Right lobe of liver (tissue), 6 donors: ENCODE measurements around the gene GPR52. TPM values are rescaled to one million over a fixed set of nuclear protein-coding genes. Genes with fewer than 3 reads are reported as not detected.

ENCODE experiments used
- ATAC-seq, 4 donors: fragments of 200-7000 bp; cut with Tn5 transposase; one replicate each; pipeline ENCODE4 v1.9.1; 2020; ENCODE audit warnings: mild to moderate bottlenecking in 4 of 4, moderate library complexity in 4 of 4
- DNase-seq, 3 donors: peaks; one replicate each; pipeline ENCODE4 v3.0.0-alpha.2; 2020
- H3K27ac ChIP-seq, 3 donors: fragments of 200-600 bp; one replicate each; pipeline ENCODE4 v1.8.0; 2022
- H3K27me3 ChIP-seq, 2 donors: fragments of 200-600 bp; one replicate each; pipeline ENCODE4 v1.8.0; 2022
- H3K36me3 ChIP-seq, 4 donors: fragments of 200-600 bp; sonication (generic) in 1 of 4; one replicate each; pipeline versions ENCODE4 v1.5.1 to v1.8.0; 2017 to 2022; ENCODE audit warnings: control low read depth in 1 of 4
- H3K4me1 ChIP-seq, 4 donors: fragments of 200-600 bp; sonication (generic) in 1 of 4; one replicate each; pipeline versions ENCODE4 v1.5.1 to v1.8.0; 2017 to 2022; ENCODE audit warnings: control low read depth in 1 of 4
- H3K4me3 ChIP-seq, 3 donors: fragments of 200-600 bp; one replicate each; pipeline ENCODE4 v1.8.0; 2022
- H3K9me3 ChIP-seq, 4 donors: fragments of 200-600 bp; sonication (generic) in 1 of 4; one replicate each; pipeline versions ENCODE4 v1.5.1 to v1.8.0; 2017 to 2022; ENCODE audit warnings: control low read depth in 1 of 4
- POLR2A ChIP-seq: fragments of 450-650 bp; IDR thresholded peaks from one replicate; pipeline ENCODE4 v1.6.1; 2017; ENCODE audit warnings: antibody characterized with exemption, mild to moderate bottlenecking
- WGBS: methylation state at CpG from one replicate; pipeline ENCODE4 v1.1.6; 2018; ENCODE audit warnings: low coverage, low lambda C conversion rate; ENCODE audit not compliant: insufficient coverage; ENCODE audit errors: missing lambda C conversion rate; 5-methylcytosine and 5-hydroxymethylcytosine counted together
- intact Hi-C, 2 donors: fragments of 100-400 bp; cut with DNase I; formaldehyde crosslinking; loops; one replicate each; pipeline versions ENCODE4 v1.11.2 to v1.14.1; 2022
- long read RNA-seq: library from polyadenylated mRNA; unstranded; transcript quantifications from one replicate; pipeline ENCODE4 v2.0.0, GENCODE V29; 2019
- total RNA-seq, 6 experiments: library from RNA; depleted of rRNA in 2 of 6; stranded (reverse); fragments of >200 nt in 2 of 6; fragmentation: NEBNext Ultra II Directional in 3 of 6; extraction: Animal tissue kit (Norgen Biotek cat#: 25700) in 3 of 6; gene quantifications; one replicate each; pipeline versions ENCODE4 v1.1.0 to v1.2.4, GENCODE V29; 2016 to 2023
- TF ChIP-seq, protein P1 (sequence below), 4 donors: fragments of 200-600 bp in 3 of 4; fragments of 450-650 bp in 1 of 4; IDR thresholded peaks; one replicate each; pipeline versions ENCODE4 v1.5.1 to v1.8.0; 2016 to 2022; ENCODE audit warnings: antibody characterized with exemption in 4 of 4, mild to moderate bottlenecking in 2 of 4
- donor health status: DM: no; HTN: yes; CAD: no.
- donor health status: DM: no; HTN: no; CAD: no.
- donor health status: DM: no; HTN: no; CAD: no.
- donor health status: DM: no; HTN: yes; CAD: no.
- donor health status: DM: no; HTN: yes; CAD: no.

The GPR52 gene
- total RNA-seq: 1 to 10 TPM in 2 of 6 experiments, under 1 TPM in 4; 0.68 to 3.1 (median 0.87) TPM
- long read RNA-seq: 0 reads

GRCh38 chr1:174447866-174448530, at the start of gene GPR52:
GPR52 (plus strand) TSS chr1:174447964; CDS start chr1:174448112, 148 bp downstream.
- Histone ChIP-seq H3K27ac (no peak within 1 kb of the TSS), H3K4me3 (no peak within 1 kb of the TSS), H3K4me1 (no peaks in the 10 kb centered on the region), H3K36me3 (no peaks in the 10 kb centered on the region), H3K9me3 (no peaks in the 10 kb centered on the region), H3K27me3 (no peaks in the 10 kb centered on the region)
- DNase-seq (no peak), ATAC-seq (no peak)
- intact Hi-C loops: no loop called here
- TF ChIP-seq POLR2A: no peak
- TF ChIP-seq, protein P1, sequence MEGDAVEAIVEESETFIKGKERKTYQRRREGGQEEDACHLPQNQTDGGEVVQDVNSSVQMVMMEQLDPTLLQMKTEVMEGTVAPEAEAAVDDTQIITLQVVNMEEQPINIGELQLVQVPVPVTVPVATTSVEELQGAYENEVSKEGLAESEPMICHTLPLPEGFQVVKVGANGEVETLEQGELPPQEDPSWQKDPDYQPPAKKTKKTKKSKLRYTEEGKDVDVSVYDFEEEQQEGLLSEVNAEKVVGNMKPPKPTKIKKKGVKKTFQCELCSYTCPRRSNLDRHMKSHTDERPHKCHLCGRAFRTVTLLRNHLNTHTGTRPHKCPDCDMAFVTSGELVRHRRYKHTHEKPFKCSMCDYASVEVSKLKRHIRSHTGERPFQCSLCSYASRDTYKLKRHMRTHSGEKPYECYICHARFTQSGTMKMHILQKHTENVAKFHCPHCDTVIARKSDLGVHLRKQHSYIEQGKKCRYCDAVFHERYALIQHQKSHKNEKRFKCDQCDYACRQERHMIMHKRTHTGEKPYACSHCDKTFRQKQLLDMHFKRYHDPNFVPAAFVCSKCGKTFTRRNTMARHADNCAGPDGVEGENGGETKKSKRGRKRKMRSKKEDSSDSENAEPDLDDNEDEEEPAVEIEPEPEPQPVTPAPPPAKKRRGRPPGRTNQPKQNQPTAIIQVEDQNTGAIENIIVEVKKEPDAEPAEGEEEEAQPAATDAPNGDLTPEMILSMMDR (IDR thresholded peaks at IDR 0.05): no peak
- WGBS: 86% methylated on average over 11 of the region's 11 CpGs

DNA sequence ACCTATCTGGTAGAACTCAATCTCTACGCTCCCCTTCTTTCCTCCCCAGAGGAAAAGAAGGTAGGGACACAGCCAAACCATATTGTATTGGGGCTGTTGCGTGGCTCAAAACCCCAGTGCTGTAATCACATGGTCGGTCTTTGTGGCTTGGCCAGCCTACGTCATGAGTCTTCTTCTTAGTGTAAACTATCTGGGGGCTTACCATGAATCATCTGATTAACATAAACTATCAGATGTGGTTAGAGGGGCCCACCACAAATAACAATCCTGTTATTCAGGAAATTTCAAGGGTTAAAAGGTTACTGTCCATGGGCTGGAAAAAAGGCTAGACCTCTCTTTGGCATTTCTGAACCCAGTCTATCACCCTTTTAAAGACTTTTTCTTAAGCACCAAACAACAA, 49.5 kb upstream of the GPR52 start:
- 94% methylated on average over 4 of the region's 4 CpGs for WGBS
- no peak overlapping the region for H3K4me3 ChIP-seq
- no peak for DNase-seq
- H3K9me3 ChIP-seq: no peaks in the 10 kb centered on the region
- ATAC-seq: no peak
- H3K4me1 ChIP-seq: no peaks in the 10 kb centered on the region
- TF ChIP-seq, protein P1 (IDR thresholded peaks at IDR 0.05): no peak
- TF ChIP-seq POLR2A: no peak
- no peak overlapping the region for H3K27ac ChIP-seq
- intact Hi-C loops: no loop called here
- no peaks in the 10 kb centered on the region for H3K36me3 ChIP-seq
- no peaks in the 10 kb centered on the region for H3K27me3 ChIP-seq

DNA sequence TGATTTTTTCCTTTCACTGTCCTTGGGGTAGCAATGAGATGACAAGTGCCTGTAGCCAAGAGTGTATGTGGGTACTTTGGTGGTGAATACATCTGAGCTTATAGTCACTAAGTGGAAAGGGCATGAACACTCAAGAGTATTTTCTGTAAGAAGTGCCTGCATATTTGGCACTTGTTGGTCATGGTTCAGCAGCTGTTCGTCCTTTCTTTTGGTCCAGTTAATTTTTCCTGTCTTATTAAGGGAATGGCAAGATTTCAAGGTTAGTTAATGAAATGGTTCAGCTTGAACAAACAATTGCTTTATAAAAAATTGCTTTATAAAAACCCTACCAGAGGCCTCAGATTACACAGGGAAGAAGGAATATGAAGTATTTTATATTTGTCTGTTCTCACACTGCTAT, 48.6 kb upstream of the GPR52 start:
- H3K36me3 ChIP-seq: no peaks in the 10 kb centered on the region
- no peak for ATAC-seq
- WGBS: 100% methylated on average over 1 of the region's 1 CpG
- no peak for TF ChIP-seq POLR2A
- TF ChIP-seq, protein P1 (IDR thresholded peaks at IDR 0.05): no peak
- intact Hi-C loops: no loop called here
- H3K27ac ChIP-seq: no peak overlapping the region
- no peak overlapping the region for H3K4me3 ChIP-seq
- no peaks in the 10 kb centered on the region for H3K27me3 ChIP-seq
- no peaks in the 10 kb centered on the region for H3K4me1 ChIP-seq
- no peaks in the 10 kb centered on the region for H3K9me3 ChIP-seq
- DNase-seq: no peak

- Histone ChIP-seq H3K4me1 (no peaks in the 10 kb centered on the region), H3K4me3 (no peak overlapping the region), H3K36me3 (no peaks in the 10 kb centered on the region), H3K27ac (no peak overlapping the region), H3K9me3 (no peaks in the 10 kb centered on the region), H3K27me3 (no peaks in the 10 kb centered on the region)
- TF ChIP-seq, protein P1 (IDR thresholded peaks at IDR 0.05): no peak
- no peak for TF ChIP-seq POLR2A
- DNase-seq (no peak), ATAC-seq (no peak)
- WGBS: 96% methylated on average over 2 of the region's 4 CpGs
- intact Hi-C loops: no loop called here
Measured at GRCh38 chr1:174401075-174401474, 46.7 kb upstream of the GPR52 start.
